SIG-M5 treated with dmso at 0.1 percent for 504 hours (cell line): Measurements from ENCODE around the gene TLN1.

Source experiments
- DNase-seq: peaks from one replicate; lab custom pipeline; 2025; ENCODE audit not compliant: unreplicated experiment; lab: John Stamatoyannopoulos, UW

Gene TLN1

DNA sequence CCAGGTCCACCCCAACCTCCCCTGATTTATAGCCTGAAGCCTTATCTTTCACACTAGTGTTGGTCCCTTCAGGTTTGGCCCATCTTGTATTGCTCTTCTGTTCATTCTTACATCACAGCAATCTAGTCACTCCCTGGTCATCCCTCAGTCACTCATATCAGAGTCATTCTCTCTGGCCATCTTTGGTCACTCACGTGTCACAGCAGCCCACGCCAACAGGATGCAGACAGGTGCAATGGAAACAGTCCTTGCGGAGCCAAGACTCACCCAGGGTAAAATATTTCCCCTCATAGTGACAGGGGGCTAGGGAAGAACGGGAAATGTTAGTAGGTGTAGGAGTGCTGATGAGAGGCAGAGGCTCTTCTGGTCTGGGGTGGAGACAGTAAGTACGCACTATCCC, 21.5 kb upstream of the TLN1 start:
- no peak for DNase-seq

DNA sequence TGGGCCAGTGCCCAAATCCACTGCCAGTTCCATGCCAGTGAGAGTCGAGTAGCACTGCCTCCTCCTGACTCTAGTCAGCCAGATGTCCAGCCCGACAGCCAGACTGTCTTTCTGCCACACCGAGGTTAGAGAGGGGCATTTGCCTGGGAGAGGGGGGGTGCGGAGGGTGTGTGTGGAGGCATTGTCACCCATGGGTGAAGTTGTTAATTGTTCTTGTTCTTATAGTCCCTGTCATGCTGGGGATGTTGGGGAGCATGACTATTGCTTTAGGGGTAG, 18.2 kb upstream of the TLN1 start:
- DNase-seq = no peak

GRCh38 chr9:35749515-35750255, 17.7 kb upstream of the TLN1 start:
- DNase-seq = no peak

GRCh38 chr9:35748858-35749514, 17.0 kb upstream of the TLN1 start, which contains the start of the genes GBA2 and RGP1:
Gene GBA2, minus strand, starts transcription at chr9:35749228. Its CDS starts 524 bp downstream, at chr9:35748704.
Gene RGP1, plus strand, starts transcription at chr9:35749287. Its CDS starts 469 bp downstream, at chr9:35749756.
- peak; percentile 41 for DNase-seq

DNA sequence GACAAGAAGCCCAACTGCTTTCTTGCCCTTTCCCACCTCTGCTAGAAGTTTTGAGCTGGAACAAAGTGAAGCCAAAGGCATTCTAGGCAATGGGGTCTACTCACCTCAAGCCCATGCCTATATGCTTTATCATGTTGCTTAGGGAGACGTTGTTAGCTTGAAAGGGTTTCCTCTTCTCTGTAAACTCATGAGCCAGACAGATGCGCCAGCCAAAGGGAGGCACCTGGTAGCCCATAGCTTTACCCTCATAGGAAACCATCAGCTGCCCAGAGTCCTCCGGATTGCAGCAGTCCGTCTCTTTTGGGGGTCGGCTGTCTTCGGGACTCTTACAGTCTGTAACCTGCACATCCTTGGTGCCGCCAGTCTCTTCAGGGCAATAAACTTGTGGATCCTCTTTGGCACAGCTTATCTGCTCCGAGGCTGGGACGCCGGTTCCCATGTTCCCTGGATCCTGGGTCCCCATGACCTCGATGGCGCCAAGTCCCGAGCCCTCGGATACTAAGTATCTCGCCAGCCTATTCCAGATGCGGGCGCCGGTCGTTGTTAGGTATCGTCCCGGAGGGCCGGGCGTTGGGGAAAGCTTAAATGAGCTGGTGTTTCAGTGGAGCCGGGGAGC, 16.4 kb upstream of the TLN1 start:
- DNase-seq = no peak

DNA sequence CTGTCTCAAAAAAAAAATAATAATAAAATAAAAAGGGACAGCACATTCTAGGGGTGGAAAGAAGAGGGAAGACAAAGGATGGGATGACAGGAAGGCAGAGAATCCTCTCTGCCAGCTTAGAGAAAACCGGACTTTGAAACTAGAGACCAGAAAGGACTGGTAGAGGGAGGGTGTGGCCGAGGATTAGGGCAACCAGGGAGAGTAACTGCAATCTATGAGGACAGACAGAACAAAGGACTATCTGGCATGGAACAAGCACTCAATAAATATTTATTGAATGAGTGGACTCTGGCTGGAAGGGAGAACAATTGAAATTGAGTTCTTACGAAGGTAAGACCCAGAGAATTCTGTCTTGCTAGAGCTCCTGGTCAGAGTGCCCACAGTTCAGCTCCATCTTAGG, 14.6 kb upstream of the TLN1 start:
- no peak for DNase-seq

DNA sequence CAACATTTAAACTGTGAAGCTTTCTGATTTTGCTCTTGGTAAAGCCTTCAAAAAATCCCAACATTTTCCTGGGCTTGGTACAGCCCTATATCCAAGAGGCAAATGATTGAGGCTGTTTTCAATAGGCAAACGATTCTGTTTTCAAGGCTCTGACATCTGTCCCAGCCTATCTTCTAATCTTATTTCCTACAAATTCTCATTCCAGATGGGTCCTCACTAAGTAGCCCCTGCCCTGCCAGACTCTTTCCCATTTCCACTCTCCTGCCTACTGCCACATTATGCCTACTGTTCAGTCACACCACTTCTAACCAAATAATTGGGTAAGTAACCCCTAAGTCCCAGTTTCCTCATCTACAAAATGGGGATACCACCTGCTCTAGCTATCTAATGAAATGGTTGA, 13.6 kb upstream of the TLN1 start:
- no peak for DNase-seq

DNA sequence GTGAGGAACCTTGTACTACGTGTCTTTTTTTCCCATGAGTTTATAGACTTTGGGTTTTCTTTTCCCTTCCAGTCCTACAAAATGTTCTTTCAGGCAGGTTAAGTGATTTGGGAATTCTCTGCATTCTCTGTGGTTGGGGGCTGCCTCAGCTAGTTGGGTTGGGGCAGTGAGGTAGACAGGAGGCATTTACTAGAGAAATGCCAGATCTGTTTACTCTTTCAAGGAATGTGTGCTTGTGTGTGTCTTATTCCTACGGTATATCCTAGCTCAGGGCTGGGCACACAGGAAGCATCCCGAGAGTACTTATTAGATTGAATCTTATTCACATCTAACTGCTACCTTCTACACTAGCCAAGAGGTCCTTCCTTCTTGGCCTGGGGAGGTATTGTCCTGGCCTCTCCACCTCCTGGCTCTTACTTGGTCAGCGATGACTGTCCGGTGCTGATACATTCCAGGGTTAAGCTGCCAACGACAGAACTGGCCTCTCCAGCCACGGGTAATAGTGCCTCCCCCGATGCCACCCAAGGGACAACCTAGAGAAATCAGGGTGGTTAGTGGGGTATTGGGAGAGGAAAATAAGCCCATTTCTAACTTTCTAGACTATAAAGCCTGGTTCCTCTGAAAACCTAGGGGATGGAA, 12.0 kb upstream of the TLN1 start:
- DNase-seq = no peak

DNA sequence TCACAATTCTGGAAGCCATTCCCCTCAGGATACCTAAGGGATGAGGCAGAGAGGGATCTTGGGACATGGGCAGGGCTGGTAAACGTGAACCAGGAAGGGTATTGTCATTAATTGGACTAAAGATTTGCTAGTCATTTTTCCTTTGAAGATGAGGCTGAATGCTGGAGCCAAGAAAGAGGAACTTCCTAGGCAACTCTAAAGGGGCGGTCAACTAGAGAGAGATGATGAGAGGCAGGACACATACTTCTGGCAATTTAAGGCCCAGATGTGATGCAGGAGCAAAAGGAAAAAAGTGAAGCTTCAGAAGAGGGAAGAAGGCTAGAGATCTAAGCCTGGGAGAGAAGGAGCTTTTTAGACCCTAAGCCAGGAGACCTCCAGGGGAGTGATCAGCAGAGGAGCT, 11.5 kb upstream of the TLN1 start:
- DNase-seq = peak; percentile 14

- no peak for DNase-seq
Measured at GRCh38 chr9:35741740-35742139, 9.7 kb upstream of the TLN1 start.

DNA sequence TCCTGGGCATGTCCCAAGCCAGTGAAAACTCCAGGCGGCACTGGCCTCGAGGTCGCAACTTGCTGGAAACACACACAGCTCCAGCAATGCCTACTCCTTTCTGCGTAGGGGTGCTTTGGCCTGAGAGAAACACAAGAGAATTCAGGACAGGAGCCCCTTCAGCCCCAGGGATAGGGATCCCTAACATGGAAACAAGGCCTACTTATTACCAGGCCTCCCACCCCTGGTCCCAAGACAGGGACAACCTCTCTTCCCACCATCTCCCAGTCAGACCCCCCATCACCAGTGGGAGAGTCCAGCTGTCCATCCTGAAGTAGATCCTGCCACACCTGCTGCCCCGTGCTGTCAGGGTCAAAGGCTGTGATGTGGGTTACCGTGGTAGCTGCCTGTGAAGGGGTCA, 8.2 kb upstream of the TLN1 start:
- no peak for DNase-seq

GRCh38 chr9:35738924-35739323, 6.9 kb upstream of the TLN1 start:
- DNase-seq = no peak

GRCh38 chr9:35738186-35738585, 6.2 kb upstream of the TLN1 start:
- DNase-seq = no peak

GRCh38 chr9:35737143-35737542, 5.1 kb upstream of the TLN1 start:
- DNase-seq = no peak

DNA sequence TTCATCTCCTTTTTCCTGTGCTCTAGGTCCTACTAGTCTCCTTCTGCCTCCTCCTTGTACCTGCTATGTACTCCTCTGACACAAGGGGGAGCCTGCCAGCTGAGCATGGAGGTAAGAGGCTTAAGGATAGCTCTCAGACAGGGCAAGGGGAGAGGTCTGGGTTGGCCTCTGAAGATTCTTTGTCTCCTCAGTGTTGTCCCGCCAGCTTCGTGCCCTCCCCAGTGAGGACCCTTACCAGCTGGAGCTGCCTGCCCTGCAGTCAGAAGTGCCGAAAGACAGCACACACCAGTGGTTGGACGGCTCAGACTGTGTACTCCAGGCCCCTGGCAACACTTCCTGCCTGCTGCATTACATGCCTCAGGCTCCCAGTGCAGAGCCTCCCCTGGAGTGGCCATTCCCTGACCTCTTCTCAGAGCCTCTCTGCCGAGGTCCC, 4.2 kb upstream of the TLN1 start:
- DNase-seq = peak; percentile 76

DNA sequence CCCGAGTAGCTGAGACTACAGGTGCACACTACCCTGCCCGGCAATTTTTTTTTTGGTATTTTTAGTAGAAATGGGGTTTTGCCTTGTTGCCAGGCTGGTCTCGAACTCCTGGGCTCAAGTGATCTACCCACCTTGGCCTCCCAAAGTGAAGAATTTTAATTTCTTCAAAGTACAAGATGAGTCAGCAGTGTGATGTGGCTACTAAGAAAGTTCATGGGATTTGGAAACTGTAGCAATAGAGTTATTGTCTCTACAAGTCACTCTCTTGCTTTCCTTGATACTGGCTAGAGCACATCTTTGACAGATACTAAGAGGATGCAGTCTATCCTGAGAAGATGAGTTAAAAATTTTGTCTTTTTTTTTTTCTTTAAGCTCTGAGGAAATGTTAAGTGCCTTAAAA, 2.1 kb upstream of the TLN1 start:
- no peak for DNase-seq

GRCh38 chr9:35732800-35733541, 976 bp upstream of the TLN1 start:
- peak; percentile 56 for DNase-seq

DNA sequence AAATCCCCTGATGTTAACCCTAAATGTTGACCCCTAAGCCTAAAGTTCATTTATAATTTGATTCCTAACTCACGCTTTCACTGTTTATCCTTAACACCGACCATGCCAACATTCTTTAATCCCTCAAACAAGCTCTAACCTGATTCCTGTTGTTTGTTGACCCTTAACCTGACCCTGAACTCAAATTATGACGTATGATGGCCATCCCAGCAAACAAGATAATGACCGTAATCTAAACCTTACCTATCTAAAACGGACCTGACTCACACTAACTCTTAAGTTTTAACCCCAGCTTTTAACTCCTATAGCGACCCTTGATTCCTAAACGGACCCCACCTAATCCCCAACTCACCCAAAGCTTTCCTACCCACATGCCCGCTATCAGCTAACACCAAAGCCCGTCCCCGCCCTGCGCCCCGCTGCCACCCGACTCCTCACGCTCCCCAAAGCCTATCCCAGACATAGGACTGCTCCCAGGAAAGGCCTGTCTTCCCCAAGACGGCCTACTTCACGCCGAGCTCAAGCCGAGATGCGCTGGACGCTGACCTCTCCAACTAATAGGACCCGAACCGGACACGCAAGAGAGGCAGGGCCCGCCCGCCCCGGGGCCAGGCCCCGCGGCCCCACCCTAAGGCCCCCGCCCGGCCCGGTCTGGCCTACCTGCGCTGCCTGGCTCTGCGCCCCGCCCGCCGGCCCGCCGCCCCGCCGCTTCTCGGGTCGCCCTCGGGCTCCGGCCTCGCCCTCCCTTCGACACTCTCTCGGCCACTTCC, 395 bp downstream of the TLN1 start:
- peak; percentile 21 for DNase-seq

DNA sequence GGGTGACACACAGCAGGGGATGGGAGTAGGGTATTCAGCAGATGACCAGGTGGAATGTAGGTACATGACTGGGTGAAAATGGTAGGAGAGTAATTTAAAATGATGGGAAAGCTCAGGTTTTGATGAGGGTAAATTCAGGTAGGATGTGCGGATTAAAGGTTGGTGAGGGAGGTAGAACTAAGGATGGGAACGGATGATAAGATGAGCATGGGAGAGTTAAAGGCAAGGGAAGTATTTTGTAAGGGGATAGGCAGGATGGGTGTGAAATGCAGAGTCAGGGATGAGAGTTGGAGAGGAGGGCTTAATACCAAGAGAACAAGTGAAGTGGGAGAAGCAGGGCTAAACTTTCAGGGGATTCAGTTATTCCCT, 1.5 kb downstream of the TLN1 start:
- DNase-seq = no peak

- peak; percentile 77 for DNase-seq
Measured at GRCh38 chr9:35729700-35730485, 2.1 kb downstream of the TLN1 start.
